Dermis blood vessel endothelial cell (primary cell): ENCODE measurements around the gene CBX5. TPM values are rescaled to one million over a fixed set of nuclear protein-coding genes. Genes with fewer than 3 reads are reported as not detected.
"Not testable (repeated sequence)": the region's sequence is repeated elsewhere in the genome, so short reads cannot be mapped to it uniquely, and the experiment has no call there.

Source experiments
- DNase-seq: peaks from one replicate; pipeline ENCODE4 v3.0.0; 2010
- total RNA-seq: library from RNA; depleted of rRNA; stranded (reverse); fragments of >200 nt; gene quantifications from 2 replicates; pipeline ENCODE4 v1.2.3, GENCODE V29; 2014

Gene CBX5
- total RNA-seq, result 27.6 and 81.6 TPM in 2 replicates

GRCh38 chr12:54279632-54280467 is at the start of gene CBX5:
Gene CBX5 (minus strand): TSS chr12:54280122. CDS start chr12:54257650, 22,472 bp downstream.
- peak; percentile 100 for DNase-seq

- DNase-seq, result no peak
These were observed 48.8 kb upstream of the CBX5 start for GRCh38 chr12:54328595-54329337.

GRCh38 chr12:54325442-54326109 is 45.7 kb upstream of the CBX5 start:
- DNase-seq, result not testable (repeated sequence)

GRCh38 chr12:54324617-54325441 is 44.9 kb upstream of the CBX5 start, which contains the start of gene COPZ1:
Gene COPZ1 (plus strand): TSS chr12:54325131. CDS start chr12:54325164, 33 bp downstream.
- DNase-seq, result peak; percentile 99

DNA sequence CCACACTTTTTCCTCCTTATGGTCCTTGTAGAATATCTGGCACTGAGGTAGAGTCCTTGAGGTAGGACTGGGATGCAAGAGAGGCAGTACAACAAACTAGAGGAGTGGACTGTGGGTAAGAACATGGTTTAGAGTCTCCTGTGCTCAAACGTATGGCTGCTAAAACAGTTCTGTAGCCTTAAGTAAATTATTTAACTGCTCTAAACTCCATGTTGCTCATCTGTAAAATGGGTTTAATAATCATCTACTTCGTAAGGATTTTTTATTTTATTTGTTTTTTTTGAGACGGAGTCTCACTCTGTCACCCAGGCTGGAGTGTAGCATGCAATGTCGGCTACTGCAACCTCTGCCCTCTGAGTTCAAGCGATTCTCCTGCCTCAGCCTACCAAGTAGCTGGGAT is 41.4 kb upstream of the CBX5 start:
- DNase-seq, result no peak

DNA sequence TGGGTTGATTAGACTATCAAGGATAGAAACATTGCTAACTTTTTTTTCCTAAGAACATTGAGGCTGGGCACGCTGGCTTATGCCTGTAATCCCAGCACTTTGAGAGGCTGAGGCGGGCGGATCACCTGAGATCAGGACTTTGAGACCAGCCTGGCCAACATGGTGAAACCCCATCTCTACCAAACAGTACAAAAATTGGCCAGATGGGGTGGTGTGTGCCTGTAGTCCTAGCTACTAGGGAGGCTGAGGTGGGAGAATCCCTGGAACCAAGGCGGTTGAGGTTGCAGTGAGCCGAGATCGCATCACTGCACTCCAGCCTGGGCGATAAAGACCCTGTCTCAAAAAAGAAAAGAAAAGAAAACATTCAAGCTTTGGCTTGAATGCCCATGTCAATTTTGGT is 32.4 kb upstream of the CBX5 start:
- DNase-seq, result not testable (repeated sequence)

DNA sequence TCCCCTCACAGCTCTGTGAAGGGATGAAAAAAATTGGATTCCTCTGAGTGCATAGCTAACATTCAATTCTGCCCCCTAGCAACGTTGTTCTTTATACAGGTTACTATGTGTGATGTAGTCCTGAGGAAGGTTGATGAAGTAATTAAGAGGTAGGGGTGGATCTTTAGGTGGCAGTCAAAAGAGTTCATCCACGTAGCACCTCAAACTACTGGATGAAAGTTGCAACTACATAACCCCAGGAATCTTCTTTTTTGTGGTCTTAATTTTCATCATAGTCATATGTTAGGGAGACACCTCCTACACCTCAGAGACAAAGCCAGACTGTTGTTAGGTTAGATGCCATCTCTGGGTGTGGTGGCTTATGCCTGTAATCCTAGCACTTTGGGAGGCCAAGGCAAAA is 31.1 kb upstream of the CBX5 start:
- no peak for DNase-seq

DNA sequence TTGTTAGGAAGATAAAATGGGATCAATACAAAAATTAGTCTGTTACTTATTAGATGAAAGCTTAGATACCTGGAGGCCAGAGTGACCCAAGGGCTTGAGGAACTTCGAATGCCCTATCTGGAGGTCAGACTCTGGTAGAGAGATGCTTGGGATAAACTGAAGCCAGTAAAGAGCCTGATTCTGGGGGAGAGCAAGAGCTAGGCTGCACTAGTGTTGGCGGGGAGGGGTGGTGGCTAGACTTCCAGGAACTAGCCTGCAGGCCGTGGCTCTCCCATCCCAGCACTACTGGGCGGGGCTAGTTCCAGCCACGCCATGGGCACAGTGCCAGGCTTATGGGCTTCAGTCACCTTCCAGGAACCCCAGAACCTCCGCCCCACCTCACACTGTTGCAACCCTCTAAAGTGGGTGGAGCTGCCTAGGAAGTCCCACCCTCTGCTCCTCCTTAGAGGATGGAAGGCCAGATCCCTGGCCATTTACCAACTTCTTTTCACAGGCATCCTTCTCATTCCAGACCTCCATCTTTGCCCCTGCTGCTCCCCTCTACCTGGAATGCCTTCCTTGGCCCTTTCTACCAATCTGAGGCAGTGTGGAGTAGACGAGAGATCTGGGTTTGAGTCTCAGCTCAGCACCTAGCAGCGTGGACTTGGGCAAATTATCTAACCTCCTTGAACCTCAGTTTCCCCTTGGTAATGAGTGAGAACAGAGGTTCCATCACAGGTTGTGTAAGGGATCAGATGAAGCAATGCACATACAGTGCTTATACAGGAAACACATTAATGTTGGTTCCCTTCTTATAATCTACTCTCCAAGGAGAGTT is 27.2 kb upstream of the CBX5 start:
- DNase-seq, result no peak

- DNase-seq, result no peak
These were observed 24.4 kb upstream of the CBX5 start for GRCh38 chr12:54304187-54304810.

DNA sequence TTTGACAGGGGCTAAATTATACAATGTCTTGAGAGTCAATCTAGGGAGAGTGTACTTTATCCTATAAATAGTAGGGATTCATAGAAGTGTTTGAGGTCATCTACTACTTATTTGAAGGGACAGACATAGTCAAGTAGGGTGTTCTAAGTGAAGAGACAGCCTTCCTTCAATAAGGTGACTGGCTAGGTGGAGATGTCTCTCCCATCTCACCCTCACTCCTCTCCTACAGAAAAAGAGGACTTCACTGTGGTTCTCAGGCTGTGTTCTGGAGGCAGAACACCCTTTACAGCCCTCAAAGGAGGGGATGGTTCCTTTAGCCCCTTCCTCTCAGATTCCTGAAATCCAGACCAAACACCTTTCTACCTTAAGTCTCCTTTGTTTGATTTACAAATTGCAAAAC is 23.7 kb upstream of the CBX5 start:
- no peak for DNase-seq

- DNase-seq, result no peak
These were observed 21.6 kb upstream of the CBX5 start for GRCh38 chr12:54301428-54302048.

DNA sequence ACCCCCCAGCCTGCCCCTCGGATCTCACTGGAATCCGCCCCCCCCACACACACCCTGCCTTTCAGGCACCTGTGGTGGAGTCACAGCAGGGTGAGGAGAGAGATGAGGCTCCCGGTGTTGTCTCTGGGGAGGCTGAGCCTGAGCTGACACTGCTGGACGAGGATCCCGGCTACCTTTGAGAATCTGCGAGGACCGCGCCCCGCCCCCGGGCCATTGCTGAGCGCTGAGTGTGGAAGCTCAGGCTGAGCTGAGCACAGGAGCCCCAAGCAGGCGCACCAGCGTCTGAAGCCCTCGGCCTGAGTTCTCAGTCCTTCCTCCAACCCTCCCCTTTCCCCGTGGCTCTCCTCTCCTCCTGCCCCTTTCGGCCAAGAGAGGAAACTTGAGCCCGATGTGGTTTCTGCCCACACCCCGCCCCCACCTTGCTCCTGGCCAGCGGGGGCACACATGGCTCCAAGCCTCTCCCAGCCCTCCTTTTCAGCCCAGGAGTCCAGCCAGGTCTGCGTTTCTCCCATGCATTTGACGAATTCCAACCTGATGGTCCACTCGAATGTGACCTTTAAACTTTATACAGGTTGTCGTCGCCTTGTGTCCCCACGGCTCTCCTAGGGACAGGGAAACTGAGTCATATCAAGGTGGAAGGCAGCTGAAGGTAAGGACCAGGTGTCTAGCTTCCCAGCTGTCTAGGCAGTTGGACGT is 21.0 kb upstream of the CBX5 start, which contains the start of gene NFE2:
NFE2 (minus strand) TSS at position 284 of the 696 bp plus-strand sequence. CDS start 5,767 bp downstream, outside the sequence.
- DNase-seq, result peak; percentile 33

- DNase-seq, result no peak
These were observed 20.4 kb upstream of the CBX5 start for GRCh38 chr12:54300225-54300731.

DNA sequence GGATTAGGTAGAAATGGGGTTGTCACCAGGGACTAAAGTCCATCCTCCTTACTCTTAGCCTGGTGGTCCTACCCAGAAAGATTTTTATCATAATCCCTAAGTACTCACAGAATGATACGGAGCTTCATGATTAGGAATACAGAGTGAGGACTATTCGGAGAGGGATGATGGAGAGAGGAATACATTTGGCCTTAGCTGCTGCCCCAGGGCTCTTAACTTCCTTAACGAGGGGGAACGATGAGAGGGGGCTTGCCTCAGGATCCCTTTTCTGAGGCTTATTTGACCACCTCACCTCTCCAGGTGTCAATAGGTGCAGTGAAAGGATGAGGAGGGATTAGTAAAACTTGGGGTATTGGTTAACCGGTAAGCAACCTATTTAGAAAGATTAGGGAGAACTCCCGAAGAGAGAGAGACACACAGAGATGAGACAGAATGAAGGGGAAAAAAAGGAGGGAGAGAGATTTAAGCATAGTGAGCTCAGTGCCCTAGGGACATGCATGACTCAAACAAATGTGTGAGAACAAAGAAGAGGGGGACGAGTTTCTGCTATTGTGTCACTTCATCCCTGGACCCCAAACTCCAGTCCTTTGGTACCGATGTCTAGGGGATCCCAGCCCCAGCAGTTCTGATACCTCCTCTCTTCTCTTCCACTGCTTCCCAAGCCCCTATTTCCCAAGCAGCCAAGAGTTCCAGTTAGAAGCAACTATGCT is 19.7 kb upstream of the CBX5 start:
- DNase-seq, result no peak

- no peak for DNase-seq
These were observed 19.0 kb upstream of the CBX5 start for GRCh38 chr12:54298904-54299303.

DNA sequence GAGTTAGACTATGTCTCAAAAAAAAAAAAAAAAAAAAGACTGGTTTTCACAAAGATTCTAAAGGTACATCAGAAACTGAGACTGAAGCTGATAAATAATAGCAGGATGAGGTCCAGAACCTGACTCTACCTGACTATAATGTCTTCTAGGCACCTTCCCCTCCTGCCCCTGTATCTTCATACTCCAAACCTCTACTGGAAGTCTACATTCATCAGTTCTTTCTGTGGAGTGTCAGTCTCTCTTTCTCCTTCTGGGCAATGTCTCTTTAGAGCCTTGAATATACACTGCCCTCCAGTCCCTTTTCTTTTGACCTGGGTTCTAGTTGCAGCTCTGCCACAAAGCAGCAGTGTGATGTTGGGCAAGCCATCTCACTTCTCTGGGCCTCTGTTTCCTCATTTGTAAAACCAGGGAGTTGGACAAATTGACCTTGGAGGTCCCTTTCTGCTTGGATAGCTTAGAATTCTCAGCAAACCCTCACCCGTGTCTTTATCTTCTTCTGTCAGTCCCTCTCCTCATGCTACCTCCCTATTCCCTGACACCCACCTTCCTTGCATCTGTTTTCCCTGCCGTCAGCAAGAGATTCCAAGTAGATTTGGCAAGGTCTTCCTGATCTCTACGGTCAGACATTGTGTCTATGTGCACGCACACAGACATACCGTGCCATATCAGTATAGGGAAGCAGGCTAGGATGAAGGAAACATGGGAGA is 16.6 kb upstream of the CBX5 start:
- DNase-seq, result no peak

GRCh38 chr12:54294953-54295566 is 15.1 kb upstream of the CBX5 start:
- no peak for DNase-seq
